GM21723 (cell line): ENCODE measurements around the gene CYP11A1.

Experiments used
- ATAC-seq: cut with Tn5 transposase; IDR thresholded peaks from one replicate; pipeline ENCODE4 v1.9.1; 2021; ENCODE audit warnings: mild to moderate bottlenecking, moderate library complexity; ENCODE audit not compliant: unreplicated experiment

CYP11A1 gene

GRCh38 chr15:74328331-74329056 lies 39.0 kb downstream of the CYP11A1 start:
- no peak for ATAC-seq

- ATAC-seq = no peak
Measured at GRCh38 chr15:74327756-74328155, 39.7 kb downstream of the CYP11A1 start.

- no peak for ATAC-seq
Measured at GRCh38 chr15:74326746-74327145, 40.7 kb downstream of the CYP11A1 start.

- ATAC-seq = no peak
Measured at GRCh38 chr15:74324714-74325113, 42.7 kb downstream of the CYP11A1 start.

GRCh38 chr15:74322558-74323180 lies 44.8 kb downstream of the CYP11A1 start:
- no peak for ATAC-seq

- ATAC-seq = no peak
Measured at GRCh38 chr15:74320352-74321247, 46.8 kb downstream of the CYP11A1 start.

GRCh38 chr15:74319596-74320351 lies 47.7 kb downstream of the CYP11A1 start:
- no peak for ATAC-seq

- no peak for ATAC-seq
Measured at GRCh38 chr15:74319138-74319460, 48.3 kb downstream of the CYP11A1 start.

- no peak for ATAC-seq
Measured at GRCh38 chr15:74318376-74319137, 48.9 kb downstream of the CYP11A1 start.

- no peak for ATAC-seq
Measured at GRCh38 chr15:74317820-74318375, 49.5 kb downstream of the CYP11A1 start.

- ATAC-seq = no peak
Measured at GRCh38 chr15:74316141-74316540, 51.3 kb downstream of the CYP11A1 start.

- no peak for ATAC-seq
Measured at GRCh38 chr15:74315626-74316025, 51.8 kb downstream of the CYP11A1 start.

- no peak for ATAC-seq
Measured at GRCh38 chr15:74314795-74315438, 52.5 kb downstream of the CYP11A1 start.

GRCh38 chr15:74313889-74314288 lies 53.6 kb downstream of the CYP11A1 start:
- ATAC-seq = no peak

GRCh38 chr15:74312445-74313007 lies 54.9 kb downstream of the CYP11A1 start:
- no peak for ATAC-seq

GRCh38 chr15:74311734-74312444 lies 55.6 kb downstream of the CYP11A1 start:
- ATAC-seq = no peak

GRCh38 chr15:74307827-74308811 lies 59.3 kb downstream of the CYP11A1 start:
- ATAC-seq = no peak
